Chondrocyte (in vitro differentiated cells): ENCODE results near the gene KRTAP27-1. TPM values are rescaled to one million over a fixed set of nuclear protein-coding genes. Genes with fewer than 3 reads are reported as not detected.

Experiments used
- DNase-seq: peaks from one replicate; pipeline ENCODE4 v3.0.0; 2021; ENCODE audit warnings: mixed read lengths, low spot score
- H3K27ac Mint-ChIP-seq: one replicate; pipeline ENCODE4 v1.8.0; 2021; ENCODE audit warnings: mild to moderate bottlenecking, moderate library complexity, mixed read lengths; ENCODE audit not compliant: unreplicated experiment
- H3K27me3 Mint-ChIP-seq: 2 replicates; pipeline ENCODE4 v1.8.0; 2021; ENCODE audit warnings: low read depth, mixed read lengths
- H3K36me3 Mint-ChIP-seq: 2 replicates; pipeline ENCODE4 v1.8.0; 2021; ENCODE audit warnings: low read depth, mixed read lengths
- H3K4me1 Mint-ChIP-seq: 2 replicates; pipeline ENCODE4 v1.8.0; 2021; ENCODE audit warnings: low read depth, mild to moderate bottlenecking, mixed read lengths
- H3K4me3 Mint-ChIP-seq: one replicate; pipeline ENCODE4 v1.8.0; 2021; ENCODE audit warnings: mild to moderate bottlenecking, moderate library complexity, mixed read lengths; ENCODE audit not compliant: unreplicated experiment
- H3K9me3 Mint-ChIP-seq: 2 replicates; pipeline ENCODE4 v1.8.0; 2021; ENCODE audit warnings: low read depth, mixed read lengths
- CTCF ChIP-seq: fragments of 200-600 bp; sonication (generic); IDR thresholded peaks from 2 replicates; pipeline ENCODE4 v1.5.0; 2021; ENCODE audit warnings: antibody characterized with exemption, mild to moderate bottlenecking, moderate library complexity
- microRNA-seq: library from miRNA; unstranded; fragments of <30 nt; microRNA quantifications from one replicate; pipeline ENCODE4 v1.2.0, GENCODE V29; 2020; ENCODE audit warnings: borderline number of aligned reads
- total RNA-seq: library from RNA; stranded (reverse); gene quantifications from 3 replicates; pipeline ENCODE4 v1.2.1, GENCODE V29; 2021

KRTAP27-1 gene
- total RNA-seq, 1 donor from 2014 or later, result not detected

GRCh38 chr21:30305136-30305535, 32.4 kb downstream of the KRTAP27-1 start:
- Mint-ChIP-seq H3K36me3 (no peaks in the 10 kb centered on the region), H3K9me3 (peaks cover 9% of the 10 kb centered on the region), H3K4me3 (no peak overlapping the region), H3K27ac (no peak overlapping the region), H3K4me1 (peaks cover 5% of the 10 kb centered on the region), H3K27me3 (peaks cover 2% of the 10 kb centered on the region)
- no peak for TF ChIP-seq CTCF
- DNase-seq, result no peak

DNA sequence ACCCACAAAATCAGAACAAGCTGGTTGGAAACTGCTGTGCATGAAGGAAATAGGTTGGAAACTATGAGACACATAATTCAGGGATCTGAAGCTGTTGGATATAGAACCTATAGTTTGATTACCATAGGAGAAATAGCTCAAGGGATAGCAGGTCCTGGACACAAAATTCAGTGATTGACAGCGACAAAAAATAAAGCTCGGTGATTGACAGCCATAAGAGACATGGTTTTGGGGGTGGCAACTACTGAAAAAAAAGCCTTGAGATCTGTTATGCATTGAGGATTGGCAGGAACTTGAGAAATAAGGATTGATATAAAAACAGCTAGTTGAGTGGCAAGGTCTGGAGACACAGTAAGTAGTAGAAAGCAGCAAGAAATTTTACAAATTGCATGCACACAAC, 48.3 kb downstream of the KRTAP27-1 start, which contains the start of gene KRTAP25-1:
Gene KRTAP25-1, minus strand, starts transcription at position 300 of the 400 bp plus-strand sequence. Its CDS starts 24 bp downstream, at position 276.
- peaks cover 5% of the 10 kb centered on the region for H3K9me3 Mint-ChIP-seq
- no peak within 1 kb of the TSS for H3K4me3 Mint-ChIP-seq
- no peak for TF ChIP-seq CTCF
- H3K36me3 Mint-ChIP-seq, result no peaks in the 10 kb centered on the region
- no peak for DNase-seq
- H3K4me1 Mint-ChIP-seq, result no peaks in the 10 kb centered on the region
- no peak within 1 kb of the TSS for H3K27ac Mint-ChIP-seq
- H3K27me3 Mint-ChIP-seq, result peaks cover 20% of the 10 kb centered on the region

Small RNAs within 50 kb of the gene (microRNA-seq; reads per million reads assigned to microRNA genes)
- not detected for gene MIR4327

Other genes with a start within 250 kb of the KRTAP27-1 start
- not detected in 3 replicates for gene CLDN17, start 170.9 kb downstream of the KRTAP27-1 start, total RNA-seq
- not detected in 3 replicates for gene CLDN8, start 121.6 kb downstream of the KRTAP27-1 start, total RNA-seq
- not detected in 3 replicates for gene KRTAP24-1, start 54.7 kb downstream of the KRTAP27-1 start, total RNA-seq
- not detected in 3 replicates for gene KRTAP25-1, start 48.2 kb downstream of the KRTAP27-1 start, total RNA-seq
- gene KRTAP26-1, start 17.4 kb downstream of the KRTAP27-1 start, total RNA-seq, result not detected in 3 replicates
- gene KRTAP23-1, start 10.9 kb upstream of the KRTAP27-1 start, total RNA-seq, result not detected in 3 replicates
- not detected in 3 replicates for gene KRTAP13-2, start 34.6 kb upstream of the KRTAP27-1 start, total RNA-seq
- gene KRTAP13-1, start 58.3 kb upstream of the KRTAP27-1 start, total RNA-seq, result not detected in 3 replicates
- gene KRTAP13-3, start 88.2 kb upstream of the KRTAP27-1 start, total RNA-seq, result not detected in 3 replicates
- not detected in 3 replicates for gene KRTAP13-4, start 92.5 kb upstream of the KRTAP27-1 start, total RNA-seq
- not detected in 3 replicates for gene KRTAP15-1, start 102.6 kb upstream of the KRTAP27-1 start, total RNA-seq
- not detected in 3 replicates for gene KRTAP19-1, start 142.7 kb upstream of the KRTAP27-1 start, total RNA-seq
- not detected in 3 replicates for gene KRTAP19-2, start 149.7 kb upstream of the KRTAP27-1 start, total RNA-seq
- gene KRTAP19-3, start 154.3 kb upstream of the KRTAP27-1 start, total RNA-seq, result not detected in 3 replicates
- not detected in 3 replicates for gene KRTAP19-4, start 159.5 kb upstream of the KRTAP27-1 start, total RNA-seq
- gene KRTAP19-5, start 164.4 kb upstream of the KRTAP27-1 start, total RNA-seq, result not detected in 3 replicates
- not detected in 3 replicates for gene KRTAP19-6, start 204.2 kb upstream of the KRTAP27-1 start, total RNA-seq
- gene KRTAP19-7, start 223.6 kb upstream of the KRTAP27-1 start, total RNA-seq, result not detected in 3 replicates